Progenitor cell of endocrine pancreas (in vitro differentiated cells): ENCODE results near the gene RUNX2. TPM values are rescaled to one million over a fixed set of nuclear protein-coding genes. Genes with fewer than 3 reads are reported as not detected.
A peak's percentile ranks its signal among the peaks of the same experiment; 100 is the strongest.

Source experiments
- DNase-seq: peaks from one replicate; pipeline ENCODE4 v3.0.0; 2021; ENCODE audit warnings: low spot score; ENCODE audit not compliant: unreplicated experiment
- H3K27ac Mint-ChIP-seq: 2 replicates; pipeline ENCODE4 v1.8.0; 2021; ENCODE audit warnings: mild to moderate bottlenecking, moderate library complexity, mixed read lengths
- H3K27me3 Mint-ChIP-seq: 2 replicates; pipeline ENCODE4 v1.8.0; 2021; ENCODE audit warnings: mixed read lengths
- H3K36me3 Mint-ChIP-seq: 2 replicates; pipeline ENCODE4 v1.8.0; 2022; ENCODE audit warnings: mixed read lengths; ENCODE audit not compliant: insufficient read depth
- H3K4me1 Mint-ChIP-seq: 2 replicates; pipeline ENCODE4 v1.8.0; 2021; ENCODE audit warnings: low read depth, mixed read lengths
- H3K4me3 Mint-ChIP-seq: 2 replicates; pipeline ENCODE4 v1.8.0; 2021; ENCODE audit warnings: low read depth, mild to moderate bottlenecking, moderate library complexity, mixed read lengths
- H3K9me3 Mint-ChIP-seq: 2 replicates; pipeline ENCODE4 v1.8.0; 2021; ENCODE audit warnings: low read depth, mixed read lengths
- total RNA-seq: library from RNA; stranded (reverse); gene quantifications from 2 replicates; pipeline ENCODE4 v1.2.1, GENCODE V29; 2021
- TF ChIP-seq, protein P1 (sequence below): fragments of 200-600 bp; sonication (generic); IDR thresholded peaks from one replicate; pipeline ENCODE4 v1.5.0; 2021; ENCODE audit warnings: antibody characterized with exemption, mild to moderate bottlenecking; ENCODE audit not compliant: unreplicated experiment

Gene RUNX2
- total RNA-seq, 1 donor from 2014 or later = 0.46 TPM

GRCh38 chr6:45563041-45563440, 234.9 kb downstream of the RUNX2 start:
- Mint-ChIP-seq H3K27ac (no peak overlapping the region), H3K4me3 (no peak overlapping the region), H3K4me1 (peaks cover 18% of the 10 kb centered on the region), H3K9me3 (peaks cover 4% of the 10 kb centered on the region), H3K27me3 (peaks cover 9% of the 10 kb centered on the region), H3K36me3 (no peaks in the 10 kb centered on the region)
- no peak for DNase-seq
- TF ChIP-seq, protein P1, sequence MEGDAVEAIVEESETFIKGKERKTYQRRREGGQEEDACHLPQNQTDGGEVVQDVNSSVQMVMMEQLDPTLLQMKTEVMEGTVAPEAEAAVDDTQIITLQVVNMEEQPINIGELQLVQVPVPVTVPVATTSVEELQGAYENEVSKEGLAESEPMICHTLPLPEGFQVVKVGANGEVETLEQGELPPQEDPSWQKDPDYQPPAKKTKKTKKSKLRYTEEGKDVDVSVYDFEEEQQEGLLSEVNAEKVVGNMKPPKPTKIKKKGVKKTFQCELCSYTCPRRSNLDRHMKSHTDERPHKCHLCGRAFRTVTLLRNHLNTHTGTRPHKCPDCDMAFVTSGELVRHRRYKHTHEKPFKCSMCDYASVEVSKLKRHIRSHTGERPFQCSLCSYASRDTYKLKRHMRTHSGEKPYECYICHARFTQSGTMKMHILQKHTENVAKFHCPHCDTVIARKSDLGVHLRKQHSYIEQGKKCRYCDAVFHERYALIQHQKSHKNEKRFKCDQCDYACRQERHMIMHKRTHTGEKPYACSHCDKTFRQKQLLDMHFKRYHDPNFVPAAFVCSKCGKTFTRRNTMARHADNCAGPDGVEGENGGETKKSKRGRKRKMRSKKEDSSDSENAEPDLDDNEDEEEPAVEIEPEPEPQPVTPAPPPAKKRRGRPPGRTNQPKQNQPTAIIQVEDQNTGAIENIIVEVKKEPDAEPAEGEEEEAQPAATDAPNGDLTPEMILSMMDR = no peak

DNA sequence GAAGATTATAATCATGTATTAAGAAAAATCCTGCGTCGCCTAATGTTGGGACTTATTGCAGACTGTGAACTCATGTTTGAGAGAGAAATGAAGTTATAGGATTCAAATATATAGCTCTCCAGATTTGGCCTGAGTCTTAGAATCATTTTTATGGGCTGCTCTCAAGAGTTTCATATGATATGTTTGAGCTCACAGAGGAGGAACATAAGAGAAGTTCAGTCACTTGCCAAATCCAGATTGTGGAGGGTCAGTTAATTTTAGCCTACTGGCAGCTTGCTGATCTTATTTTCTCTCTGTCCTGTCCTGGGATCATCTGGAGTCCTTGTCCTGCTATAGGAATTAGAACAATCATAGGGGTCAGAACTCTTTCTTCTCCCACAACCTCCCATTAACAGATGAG, 235.7 kb downstream of the RUNX2 start:
- TF ChIP-seq, protein P1 = no peak
- no peak overlapping the region for H3K27ac Mint-ChIP-seq
- H3K9me3 Mint-ChIP-seq = peaks cover 4% of the 10 kb centered on the region
- H3K4me1 Mint-ChIP-seq = peaks cover 18% of the 10 kb centered on the region
- DNase-seq = no peak
- H3K27me3 Mint-ChIP-seq = peaks cover 9% of the 10 kb centered on the region
- H3K36me3 Mint-ChIP-seq = no peaks in the 10 kb centered on the region
- no peak overlapping the region for H3K4me3 Mint-ChIP-seq

GRCh38 chr6:45566882-45567281, 238.8 kb downstream of the RUNX2 start:
- Mint-ChIP-seq H3K4me1 (peaks cover 18% of the 10 kb centered on the region), H3K27ac (peak overlapping the region; percentile 87), H3K27me3 (peaks cover 9% of the 10 kb centered on the region), H3K36me3 (no peaks in the 10 kb centered on the region), H3K9me3 (peaks cover 4% of the 10 kb centered on the region), H3K4me3 (no peak overlapping the region)
- TF ChIP-seq, protein P1 = no peak
- peak; percentile 15 for DNase-seq

GRCh38 chr6:45567879-45568278, 239.7 kb downstream of the RUNX2 start:
- H3K36me3 Mint-ChIP-seq = no peaks in the 10 kb centered on the region
- H3K27me3 Mint-ChIP-seq = peaks cover 9% of the 10 kb centered on the region
- peaks cover 18% of the 10 kb centered on the region for H3K4me1 Mint-ChIP-seq
- no peak overlapping the region for H3K27ac Mint-ChIP-seq
- peaks cover 4% of the 10 kb centered on the region for H3K9me3 Mint-ChIP-seq
- TF ChIP-seq, protein P1 = no peak
- DNase-seq = no peak
- H3K4me3 Mint-ChIP-seq = no peak overlapping the region

DNA sequence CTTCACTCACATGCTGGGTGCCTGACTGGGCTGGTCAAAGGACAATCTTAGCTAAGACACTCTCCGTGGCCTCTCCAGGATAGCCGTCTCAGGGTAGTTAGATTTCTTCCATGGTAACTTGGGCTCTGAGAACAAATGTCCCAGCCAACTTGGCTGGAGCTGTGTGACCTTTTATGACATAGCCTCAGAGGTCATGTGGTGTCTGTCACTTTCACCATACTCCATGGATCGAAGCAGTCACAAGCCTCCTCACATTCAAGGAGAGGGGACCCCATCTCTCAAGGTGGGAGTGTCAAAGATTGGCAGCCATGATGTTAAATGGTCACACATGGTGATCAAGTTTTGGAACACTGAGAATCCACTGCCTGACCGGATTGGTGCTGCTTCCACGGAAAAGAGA, 240.5 kb downstream of the RUNX2 start:
- Mint-ChIP-seq H3K9me3 (peaks cover 4% of the 10 kb centered on the region), H3K36me3 (no peaks in the 10 kb centered on the region), H3K4me1 (peaks cover 15% of the 10 kb centered on the region), H3K4me3 (no peak overlapping the region), H3K27ac (peak overlapping the region; percentile 49), H3K27me3 (peaks cover 9% of the 10 kb centered on the region)
- no peak for DNase-seq
- TF ChIP-seq, protein P1 = no peak
